AG09309 (cell line): ENCODE results near the gene AFAP1.

ENCODE experiments used
- DNase-seq: peaks from one replicate; pipeline ENCODE4 v3.0.0-alpha.2; 2010; ENCODE audit warnings: low read depth
- H3K4me3 ChIP-seq: 2 replicates; pipeline ENCODE4 v1.5.1; 2011; ENCODE audit warnings: mild to moderate bottlenecking, low read depth, low read length, moderate library complexity; ENCODE audit not compliant: control insufficient read depth
- TF ChIP-seq, protein P1 (sequence below): IDR thresholded peaks from 2 replicates; pipeline ENCODE4 v1.5.1; 2011; ENCODE audit warnings: mild to moderate bottlenecking, low read depth, low read length, inconsistent platforms; ENCODE audit not compliant: insufficient read depth, control insufficient read depth; ENCODE audit errors: missing control alignments

The AFAP1 gene

DNA sequence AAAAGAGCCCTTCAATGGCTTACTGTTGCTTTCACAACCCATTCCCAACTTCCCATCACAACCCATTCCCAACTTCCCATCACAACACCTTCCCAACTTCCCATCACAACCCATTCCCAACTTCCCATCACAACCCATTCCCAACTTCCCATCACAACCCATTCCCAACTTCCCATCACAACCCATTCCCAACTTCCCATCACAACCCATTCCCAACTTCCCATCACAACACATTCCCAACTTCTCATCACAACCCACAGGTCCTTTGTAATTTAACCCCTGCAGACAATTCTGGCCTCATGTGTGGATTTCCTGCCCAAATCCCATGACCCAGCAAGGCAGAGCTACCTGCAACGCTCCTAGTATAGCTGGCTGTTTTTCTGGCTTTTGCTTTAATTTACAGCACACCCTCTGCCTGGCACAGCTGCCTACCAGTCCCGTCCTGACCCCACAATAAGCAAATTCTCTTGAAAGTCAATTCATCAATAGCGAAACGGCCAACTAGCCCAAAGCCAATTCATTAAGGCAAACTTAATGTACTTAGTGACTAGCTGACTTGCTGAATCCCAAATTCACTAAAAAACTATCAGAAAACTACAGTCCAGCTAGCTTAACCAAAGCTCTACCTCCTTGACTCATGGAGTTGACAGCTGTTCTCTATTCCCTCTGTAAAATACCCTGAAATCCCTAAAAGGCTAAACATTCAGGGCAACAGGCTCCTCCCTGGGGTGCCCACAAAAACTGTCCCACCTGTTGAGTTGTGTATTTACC lies 75.6 kb downstream of the AFAP1 start:
- no peak overlapping the region for H3K4me3 ChIP-seq
- TF ChIP-seq, protein P1, sequence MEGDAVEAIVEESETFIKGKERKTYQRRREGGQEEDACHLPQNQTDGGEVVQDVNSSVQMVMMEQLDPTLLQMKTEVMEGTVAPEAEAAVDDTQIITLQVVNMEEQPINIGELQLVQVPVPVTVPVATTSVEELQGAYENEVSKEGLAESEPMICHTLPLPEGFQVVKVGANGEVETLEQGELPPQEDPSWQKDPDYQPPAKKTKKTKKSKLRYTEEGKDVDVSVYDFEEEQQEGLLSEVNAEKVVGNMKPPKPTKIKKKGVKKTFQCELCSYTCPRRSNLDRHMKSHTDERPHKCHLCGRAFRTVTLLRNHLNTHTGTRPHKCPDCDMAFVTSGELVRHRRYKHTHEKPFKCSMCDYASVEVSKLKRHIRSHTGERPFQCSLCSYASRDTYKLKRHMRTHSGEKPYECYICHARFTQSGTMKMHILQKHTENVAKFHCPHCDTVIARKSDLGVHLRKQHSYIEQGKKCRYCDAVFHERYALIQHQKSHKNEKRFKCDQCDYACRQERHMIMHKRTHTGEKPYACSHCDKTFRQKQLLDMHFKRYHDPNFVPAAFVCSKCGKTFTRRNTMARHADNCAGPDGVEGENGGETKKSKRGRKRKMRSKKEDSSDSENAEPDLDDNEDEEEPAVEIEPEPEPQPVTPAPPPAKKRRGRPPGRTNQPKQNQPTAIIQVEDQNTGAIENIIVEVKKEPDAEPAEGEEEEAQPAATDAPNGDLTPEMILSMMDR: no peak
- DNase-seq: no peak

DNA sequence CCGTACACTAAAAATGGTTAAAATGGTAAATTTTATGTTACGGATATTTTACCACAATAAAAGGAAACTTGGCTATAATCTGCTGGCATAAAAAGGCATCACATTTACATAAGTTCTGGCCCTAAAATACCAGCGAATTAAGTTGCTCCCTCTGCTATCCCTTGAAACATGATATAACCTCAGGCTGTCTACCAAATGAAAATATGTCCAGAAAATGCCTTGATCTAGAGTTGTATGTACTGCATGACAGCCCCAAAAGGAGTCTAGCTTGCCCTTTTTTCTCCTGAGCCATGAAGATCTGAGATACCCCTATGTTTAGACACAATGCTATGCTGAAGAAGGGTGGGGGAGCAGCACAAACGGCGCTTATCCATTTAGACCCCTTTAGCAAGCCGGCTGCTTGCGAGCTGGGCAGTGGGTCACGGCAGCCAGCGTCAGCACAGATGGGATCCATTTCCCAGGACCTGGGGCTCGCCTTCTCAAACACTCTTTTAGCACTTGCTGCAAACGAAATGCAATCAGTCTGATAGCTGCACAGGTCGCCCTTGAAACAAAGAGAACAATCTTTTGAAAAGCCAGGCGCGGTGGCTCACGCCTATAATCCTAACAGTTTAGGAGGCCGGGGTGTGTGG lies 77.0 kb downstream of the AFAP1 start:
- no peak overlapping the region for H3K4me3 ChIP-seq
- TF ChIP-seq, protein P1: no peak
- DNase-seq: no peak

DNA sequence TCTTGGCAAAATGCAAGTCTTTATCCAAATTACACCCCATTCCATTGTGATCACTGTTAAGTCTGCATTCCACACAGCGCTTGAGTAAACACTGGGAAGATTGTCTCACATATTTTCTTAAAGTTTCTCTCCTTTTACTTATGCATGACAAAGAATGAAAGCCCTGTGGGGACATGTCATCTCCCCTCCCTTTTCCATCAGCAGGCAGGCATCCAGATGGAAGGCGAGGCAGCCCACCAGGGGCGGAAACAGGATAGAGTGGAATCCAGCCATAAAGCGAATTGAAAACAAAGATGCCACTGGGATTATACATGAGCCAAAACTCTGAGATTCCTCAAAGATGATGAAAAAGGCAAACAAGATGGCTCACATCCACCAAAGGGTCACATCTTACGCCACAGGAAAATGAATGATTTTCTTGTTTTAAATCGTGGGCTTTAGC lies 78.2 kb downstream of the AFAP1 start:
- H3K4me3 ChIP-seq: no peak overlapping the region
- TF ChIP-seq, protein P1: peak; percentile 19
- DNase-seq: peak; percentile 98

DNA sequence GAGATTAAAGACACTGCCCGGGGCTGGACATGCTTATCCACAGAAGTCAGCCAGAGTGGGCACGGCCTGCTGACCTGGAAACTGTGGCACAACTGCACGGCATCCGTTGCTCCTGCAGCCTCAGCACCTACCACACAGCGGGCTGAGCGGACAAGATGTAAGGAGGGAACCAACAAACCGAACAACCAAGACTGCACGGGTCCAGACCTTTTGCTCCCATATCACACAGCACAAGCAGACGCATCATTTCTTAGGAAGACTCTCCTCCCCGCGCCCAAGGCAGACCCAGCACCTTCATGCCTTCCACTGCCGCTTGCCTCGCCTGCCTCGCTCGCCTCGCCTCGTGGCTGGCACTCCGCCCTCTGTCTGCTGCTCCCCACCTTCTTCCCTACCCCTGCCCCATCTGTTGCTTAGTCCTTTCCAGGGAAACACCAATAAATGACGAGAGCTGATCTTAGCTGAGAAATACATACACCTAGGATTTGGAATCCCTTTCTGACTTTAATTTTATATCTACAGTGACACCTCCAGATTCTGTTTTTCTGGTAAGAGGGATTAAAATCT lies 79.0 kb downstream of the AFAP1 start:
- DNase-seq: no peak
- H3K4me3 ChIP-seq: no peak overlapping the region
- TF ChIP-seq, protein P1: no peak

DNA sequence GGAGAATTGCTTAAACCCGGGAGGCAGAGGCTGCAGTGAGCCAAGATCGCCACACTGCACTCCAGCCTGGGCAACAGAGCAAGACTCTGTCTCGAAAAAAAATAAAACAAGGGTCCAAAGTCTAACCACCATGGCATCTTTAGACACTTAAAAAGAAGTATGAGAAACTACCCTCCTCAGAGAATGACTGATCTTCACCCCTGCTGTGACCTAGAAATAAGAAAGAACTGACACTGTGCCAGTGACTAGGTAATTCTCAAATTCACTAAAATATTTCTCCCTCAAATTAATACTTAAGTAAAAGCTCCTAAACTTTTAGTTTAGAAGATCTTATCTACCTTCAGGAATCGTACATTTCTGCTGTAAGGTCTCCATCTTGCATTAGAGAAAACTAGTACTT lies 80.3 kb downstream of the AFAP1 start:
- no peak for DNase-seq
- no peak overlapping the region for H3K4me3 ChIP-seq

DNA sequence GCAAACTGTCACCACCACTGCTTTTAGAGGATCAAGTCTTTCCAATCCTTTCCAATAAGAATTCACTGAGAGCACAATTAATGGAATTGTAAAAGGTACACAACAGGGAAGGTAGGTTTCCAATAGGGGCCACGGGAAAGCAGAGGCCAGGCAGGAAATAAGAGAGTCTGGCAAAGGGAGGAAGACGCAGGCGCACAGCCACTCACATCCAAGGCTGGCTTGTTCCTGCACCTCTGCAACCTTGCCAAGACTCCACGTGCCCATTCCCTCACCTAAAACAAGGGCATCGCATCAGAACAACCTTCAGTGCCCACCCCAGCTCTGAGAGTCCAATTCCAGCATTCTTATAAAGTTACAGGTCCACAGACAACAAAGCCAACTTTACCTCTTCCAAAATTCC lies 81.2 kb downstream of the AFAP1 start:
- no peak for DNase-seq
- TF ChIP-seq, protein P1: no peak
- no peak overlapping the region for H3K4me3 ChIP-seq

More for the DNA sequence above, 80.3 kb downstream of the AFAP1 start:
- TF ChIP-seq, protein P1: no peak
